Measurements from ENCODE around the gene BMP5.

DNA sequence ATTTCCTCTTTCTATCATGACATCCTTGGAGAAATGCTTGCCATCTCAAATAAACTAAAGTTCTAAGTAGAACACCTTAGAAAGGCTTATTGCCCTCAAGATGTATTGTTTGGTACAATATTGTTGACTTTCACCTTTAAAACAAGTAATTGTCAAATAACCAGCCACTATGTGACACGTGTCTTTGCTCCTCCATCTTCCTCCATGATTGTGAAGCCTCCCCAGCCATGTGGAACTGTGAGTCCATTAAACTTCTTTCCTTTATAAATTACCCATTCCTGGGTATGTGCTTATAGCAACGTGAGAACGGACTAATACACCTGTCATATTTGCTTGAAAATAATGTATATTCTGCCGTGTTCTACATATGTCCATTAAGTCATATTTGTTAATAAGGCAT lies 126.5 kb downstream of the BMP5 start:
- TF ChIP-seq, protein P1, sequence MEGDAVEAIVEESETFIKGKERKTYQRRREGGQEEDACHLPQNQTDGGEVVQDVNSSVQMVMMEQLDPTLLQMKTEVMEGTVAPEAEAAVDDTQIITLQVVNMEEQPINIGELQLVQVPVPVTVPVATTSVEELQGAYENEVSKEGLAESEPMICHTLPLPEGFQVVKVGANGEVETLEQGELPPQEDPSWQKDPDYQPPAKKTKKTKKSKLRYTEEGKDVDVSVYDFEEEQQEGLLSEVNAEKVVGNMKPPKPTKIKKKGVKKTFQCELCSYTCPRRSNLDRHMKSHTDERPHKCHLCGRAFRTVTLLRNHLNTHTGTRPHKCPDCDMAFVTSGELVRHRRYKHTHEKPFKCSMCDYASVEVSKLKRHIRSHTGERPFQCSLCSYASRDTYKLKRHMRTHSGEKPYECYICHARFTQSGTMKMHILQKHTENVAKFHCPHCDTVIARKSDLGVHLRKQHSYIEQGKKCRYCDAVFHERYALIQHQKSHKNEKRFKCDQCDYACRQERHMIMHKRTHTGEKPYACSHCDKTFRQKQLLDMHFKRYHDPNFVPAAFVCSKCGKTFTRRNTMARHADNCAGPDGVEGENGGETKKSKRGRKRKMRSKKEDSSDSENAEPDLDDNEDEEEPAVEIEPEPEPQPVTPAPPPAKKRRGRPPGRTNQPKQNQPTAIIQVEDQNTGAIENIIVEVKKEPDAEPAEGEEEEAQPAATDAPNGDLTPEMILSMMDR (IDR thresholded peaks at IDR 0.05 in 2 of 3, conservative IDR thresholded peaks at IDR 0.05 in 1 of 3; ENCODE audit: control insufficient read depth in 2 of 3, extremely low read depth in 1 of 3, insufficient read depth in 1 of 3, low read depth in 3 of 3, low read length in 3 of 3), result no peak
- no peak for TF ChIP-seq POLR2A (IDR thresholded peaks at IDR 0.05; ENCODE audit: low read depth, low read length)
- TF ChIP-seq, protein P2, sequence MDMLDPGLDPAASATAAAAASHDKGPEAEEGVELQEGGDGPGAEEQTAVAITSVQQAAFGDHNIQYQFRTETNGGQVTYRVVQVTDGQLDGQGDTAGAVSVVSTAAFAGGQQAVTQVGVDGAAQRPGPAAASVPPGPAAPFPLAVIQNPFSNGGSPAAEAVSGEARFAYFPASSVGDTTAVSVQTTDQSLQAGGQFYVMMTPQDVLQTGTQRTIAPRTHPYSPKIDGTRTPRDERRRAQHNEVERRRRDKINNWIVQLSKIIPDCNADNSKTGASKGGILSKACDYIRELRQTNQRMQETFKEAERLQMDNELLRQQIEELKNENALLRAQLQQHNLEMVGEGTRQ (IDR thresholded peaks at IDR 0.05; ENCODE audit: borderline replicate concordance, low read depth, low read length), result no peak
- TF ChIP-seq ATF7 (IDR thresholded peaks at IDR 0.05; ENCODE audit: low read depth), result no peak
- TF ChIP-seq SIN3A (IDR thresholded peaks at IDR 0.05; ENCODE audit: low read depth, low read length), result no peak
- TF ChIP-seq MYC (IDR thresholded peaks at IDR 0.05; ENCODE audit: insufficient read depth, insufficient read length, insufficient replicate concordance, low read length, severe bottlenecking), result no peak
- no peak for TF ChIP-seq MXI1 (IDR thresholded peaks at IDR 0.05; ENCODE audit: low read depth, low read length)
- TF ChIP-seq NFYA (IDR thresholded peaks at IDR 0.05; ENCODE audit: borderline replicate concordance, low read depth, low read length), result no peak
- TF ChIP-seq, protein P3, sequence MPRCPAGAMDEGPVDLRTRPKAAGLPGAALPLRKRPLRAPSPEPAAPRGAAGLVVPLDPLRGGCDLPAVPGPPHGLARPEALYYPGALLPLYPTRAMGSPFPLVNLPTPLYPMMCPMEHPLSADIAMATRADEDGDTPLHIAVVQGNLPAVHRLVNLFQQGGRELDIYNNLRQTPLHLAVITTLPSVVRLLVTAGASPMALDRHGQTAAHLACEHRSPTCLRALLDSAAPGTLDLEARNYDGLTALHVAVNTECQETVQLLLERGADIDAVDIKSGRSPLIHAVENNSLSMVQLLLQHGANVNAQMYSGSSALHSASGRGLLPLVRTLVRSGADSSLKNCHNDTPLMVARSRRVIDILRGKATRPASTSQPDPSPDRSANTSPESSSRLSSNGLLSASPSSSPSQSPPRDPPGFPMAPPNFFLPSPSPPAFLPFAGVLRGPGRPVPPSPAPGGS (IDR thresholded peaks at IDR 0.05; ENCODE audit: borderline replicate concordance, insufficient read depth, low read depth, low read length, poor library complexity, severe bottlenecking), result no peak
- no peak for TF ChIP-seq POLR2AphosphoS5 (IDR thresholded peaks at IDR 0.05; ENCODE audit: low read length)
- TF ChIP-seq SRF (IDR thresholded peaks at IDR 0.05; ENCODE audit: low read depth in 2 of 2, low read length in 2 of 2), result no peak
- TF ChIP-seq, protein P4, sequence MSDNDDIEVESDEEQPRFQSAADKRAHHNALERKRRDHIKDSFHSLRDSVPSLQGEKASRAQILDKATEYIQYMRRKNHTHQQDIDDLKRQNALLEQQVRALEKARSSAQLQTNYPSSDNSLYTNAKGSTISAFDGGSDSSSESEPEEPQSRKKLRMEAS (IDR thresholded peaks at IDR 0.05; ENCODE audit: low read depth, low read length), result no peak
- no peak for TF ChIP-seq EP300 (IDR thresholded peaks at IDR 0.05; ENCODE audit: borderline replicate concordance in 1 of 2, control insufficient read depth in 1 of 2, low read depth in 2 of 2, low read length in 2 of 2)

Measured in GM12878 (cell line).